Measurements from ENCODE around the gene BCL2L14. TPM values are rescaled to one million over a fixed set of nuclear protein-coding genes. Genes with fewer than 3 reads are reported as not detected.

BCL2L14 gene
- total RNA-seq, 1 experiment from 2014 or later: not detected

GRCh38 chr12:12128670-12129069 lies 57.9 kb downstream of the BCL2L14 start:
- BruUV-seq (replicated peaks): no TSS peak
- CTCF ChIA-PET: no interaction called here
- Histone ChIP-seq H3K36me3 (ENCODE audit: insufficient read depth, low read length, poor library complexity, severe bottlenecking) (peaks cover 69% of the 10 kb centered on the region), H3K9me3 (ENCODE audit: low read depth, low read length, poor library complexity, severe bottlenecking) (no peaks in the 10 kb centered on the region), H3K27me3 (replicated peaks; ENCODE audit: insufficient read depth, low read depth, low read length, poor library complexity) (no peaks in the 10 kb centered on the region), H3K4me1 (ENCODE audit: insufficient read depth, low read length, poor library complexity, severe bottlenecking) (peaks cover 26% of the 10 kb centered on the region), H3K4me3 (ENCODE audit: low read depth, low read length, poor library complexity, severe bottlenecking) (no peak overlapping the region), H3K27ac (ENCODE audit: low read depth, low read length, poor library complexity, severe bottlenecking) (peak overlapping the region; percentile 49)
- DNase-seq (ENCODE audit: low spot score): peak; percentile 68
- TF ChIP-seq EZH2 (IDR thresholded peaks at IDR 0.05; ENCODE audit: borderline replicate concordance, low read depth, low read length, poor library complexity, severe bottlenecking) (no peak), CTCF (conservative IDR thresholded peaks at IDR 0.05; ENCODE audit: low read depth, low read length) (no peak)
- intact Hi-C loops (cut with micrococcal nuclease; ENCODE audit: unreplicated experiment): no loop called here
- POLR2A ChIA-PET (ENCODE audit: low non-redundant PET): no interaction called here

- ChIA-PET POLR2A (ENCODE audit: low non-redundant PET) (no interaction called here), CTCF (no interaction called here)
- peaks cover 49% of the 10 kb centered on the region for H3K36me3 ChIP-seq (ENCODE audit: insufficient read depth, low read length, poor library complexity, severe bottlenecking)
- DNase-seq (ENCODE audit: low spot score): no peak
- H3K4me3 ChIP-seq (ENCODE audit: low read depth, low read length, poor library complexity, severe bottlenecking): no peak overlapping the region
- H3K27ac ChIP-seq (ENCODE audit: low read depth, low read length, poor library complexity, severe bottlenecking): no peak overlapping the region
- H3K4me1 ChIP-seq (ENCODE audit: insufficient read depth, low read length, poor library complexity, severe bottlenecking): peaks cover 29% of the 10 kb centered on the region
- TF ChIP-seq CTCF (conservative IDR thresholded peaks at IDR 0.05; ENCODE audit: low read depth, low read length) (no peak), EZH2 (IDR thresholded peaks at IDR 0.05; ENCODE audit: borderline replicate concordance, low read depth, low read length, poor library complexity, severe bottlenecking) (no peak)
- no TSS peak for BruUV-seq (replicated peaks)
- intact Hi-C loops (cut with micrococcal nuclease; ENCODE audit: unreplicated experiment): no loop called here
- H3K9me3 ChIP-seq (ENCODE audit: low read depth, low read length, poor library complexity, severe bottlenecking): no peaks in the 10 kb centered on the region
- no peaks in the 10 kb centered on the region for H3K27me3 ChIP-seq (replicated peaks; ENCODE audit: insufficient read depth, low read depth, low read length, poor library complexity)
These were observed 62.5 kb downstream of the BCL2L14 start for GRCh38 chr12:12133259-12133658.

- H3K9me3 ChIP-seq (ENCODE audit: low read depth, low read length, poor library complexity, severe bottlenecking): no peaks in the 10 kb centered on the region
- CTCF ChIA-PET: no interaction called here
- BruUV-seq (replicated peaks): no TSS peak
- peak; percentile 37 for DNase-seq (ENCODE audit: low spot score)
- no peaks in the 10 kb centered on the region for H3K27me3 ChIP-seq (replicated peaks; ENCODE audit: insufficient read depth, low read depth, low read length, poor library complexity)
- H3K36me3 ChIP-seq (ENCODE audit: insufficient read depth, low read length, poor library complexity, severe bottlenecking): peaks cover 49% of the 10 kb centered on the region
- H3K27ac ChIP-seq (ENCODE audit: low read depth, low read length, poor library complexity, severe bottlenecking): no peak overlapping the region
- no peak overlapping the region for H3K4me3 ChIP-seq (ENCODE audit: low read depth, low read length, poor library complexity, severe bottlenecking)
- TF ChIP-seq EZH2 (IDR thresholded peaks at IDR 0.05; ENCODE audit: borderline replicate concordance, low read depth, low read length, poor library complexity, severe bottlenecking): no peak
- TF ChIP-seq CTCF (conservative IDR thresholded peaks at IDR 0.05; ENCODE audit: low read depth, low read length): no peak
- peaks cover 24% of the 10 kb centered on the region for H3K4me1 ChIP-seq (ENCODE audit: insufficient read depth, low read length, poor library complexity, severe bottlenecking)
- intact Hi-C loops (cut with micrococcal nuclease; ENCODE audit: unreplicated experiment): no loop called here
- POLR2A ChIA-PET (ENCODE audit: low non-redundant PET): no interaction called here
These were observed 63.0 kb downstream of the BCL2L14 start for GRCh38 chr12:12133785-12134184.

Data from A673 (cell line).